H1 (cell line): ENCODE measurements around the gene CD58. TPM values are rescaled to one million over a fixed set of nuclear protein-coding genes. Genes with fewer than 3 reads are reported as not detected.

Experiments
- CTCF ChIA-PET: fragments of 300-600 bp; sonication (Branson Sonifier 250); formaldehyde crosslinking; loops from one replicate; lab custom pipeline; 2021; ENCODE audit not compliant: partially characterized antibody; lab: Charles Lee
- POLR2A ChIA-PET: fragments of 300-600 bp; sonication (Branson Sonifier 250); formaldehyde crosslinking; loops from one replicate; lab custom pipeline; 2021; ENCODE audit warnings: inconsistent platforms; ENCODE audit not compliant: partially characterized antibody; lab: Charles Lee
- DNase-seq, 2 experiments: peaks; one replicate each; pipeline versions ENCODE4 v3.0.0 to v3.0.0-alpha.2; 2010 to 2022; ENCODE audit warnings: low spot score in 2 of 2, low read depth in 1 of 2, mixed read lengths in 1 of 2
- FAIRE-seq: peaks from 2 replicates; lab custom pipeline; 2011; peaks lifted over from hg19 to GRCh38; lab: Jason Lieb, UNC
- H2AFZ ChIP-seq: 2 replicates; pipeline ENCODE4 v1.8.1; 2012; ENCODE audit warnings: low read length, inconsistent platforms
- H2AK5ac ChIP-seq: 2 replicates; pipeline ENCODE4 v1.6.1; 2013; ENCODE audit warnings: low read depth, low read length
- H2BK120ac ChIP-seq: replicated peaks from 2 replicates; pipeline ENCODE3; 2013; ENCODE audit warnings: low read depth, low read length, inconsistent platforms
- H2BK12ac ChIP-seq: 2 replicates; pipeline ENCODE4 v1.6.1; 2013; ENCODE audit warnings: low read depth, low read length
- H2BK15ac ChIP-seq: 2 replicates; pipeline ENCODE4 v1.6.1; 2013; ENCODE audit warnings: low read length
- H2BK20ac ChIP-seq: 2 replicates; pipeline ENCODE4 v1.6.1; 2013; ENCODE audit warnings: low read length
- H2BK5ac ChIP-seq: 2 replicates; pipeline ENCODE4 v1.6.1; 2013; ENCODE audit warnings: low read depth, low read length
- H3K14ac ChIP-seq: 2 replicates; pipeline ENCODE4 v1.6.1; 2013; ENCODE audit warnings: inconsistent platforms; ENCODE audit not compliant: insufficient read length
- H3K18ac ChIP-seq: 2 replicates; pipeline ENCODE4 v1.6.1; 2013; ENCODE audit warnings: low read length; ENCODE audit errors: extremely low read depth
- H3K23ac ChIP-seq: 2 replicates; pipeline ENCODE4 v1.6.1; 2013; ENCODE audit warnings: inconsistent platforms; ENCODE audit not compliant: insufficient read length
- H3K23me2 ChIP-seq: 2 replicates; pipeline ENCODE4 v1.6.1; 2013; ENCODE audit warnings: low read depth, low read length
- H3K27ac ChIP-seq: 2 replicates; pipeline ENCODE4 v1.6.1; 2011; ENCODE audit warnings: low read depth, low read length, inconsistent platforms
- H3K27me3 ChIP-seq, 4 experiments: replicated peaks in 1 of 4; 1 replicate in 1 of 4; 2 replicates in 3 of 4; pipeline versions ENCODE4 v1.6.1 to v1.8.1; 2011 to 2013; ENCODE audit warnings: low read length in 3 of 4, mild to moderate bottlenecking in 3 of 4, inconsistent platforms in 2 of 4, mixed read lengths in 2 of 4, moderate library complexity in 1 of 4; ENCODE audit not compliant: control insufficient read depth in 3 of 4, insufficient read depth in 3 of 4; ENCODE audit errors: extremely low read depth in 1 of 4
- H3K36me3 ChIP-seq, 4 experiments: 2 replicates each; pipeline versions ENCODE4 v1.6.1 to v1.8.1; 2011 to 2013; ENCODE audit warnings: mild to moderate bottlenecking in 4 of 4, low read length in 3 of 4, moderate library complexity in 2 of 4, control low read depth in 1 of 4, inconsistent platforms in 1 of 4; ENCODE audit not compliant: insufficient read depth in 4 of 4, control insufficient read depth in 2 of 4
- H3K4ac ChIP-seq: replicated peaks from 2 replicates; pipeline ENCODE3; 2013; ENCODE audit warnings: low read length, low read depth, mixed read lengths, inconsistent platforms; ENCODE audit not compliant: insufficient read length
- H3K4me1 ChIP-seq, 4 experiments: replicated peaks in 1 of 4; 1 replicate in 1 of 4; 2 replicates in 3 of 4; pipeline versions ENCODE4 v1.6.1 to v1.8.1; 2011 to 2013; ENCODE audit warnings: low read length in 3 of 4, inconsistent platforms in 2 of 4, mixed read lengths in 1 of 4; ENCODE audit not compliant: insufficient read depth in 4 of 4, control insufficient read depth in 3 of 4
- H3K4me2 ChIP-seq, 2 experiments: 2 replicates each; pipeline versions ENCODE4 v1.6.1 to v1.8.1; 2011 to 2013; ENCODE audit warnings: low read depth in 2 of 2, low read length in 2 of 2, control low read depth in 1 of 2, inconsistent platforms in 1 of 2, mild to moderate bottlenecking in 1 of 2; ENCODE audit not compliant: insufficient read depth in 1 of 2
- H3K4me3 ChIP-seq, 4 experiments: fragments of 200-600, 300-600 bp in 1 of 4; sonication (generic), shearing (Covaris generic), sonication (Bioruptor Twin) in 1 of 4; 2 replicates each; pipeline versions ENCODE4 v1.5.1 to v1.8.1; 2011 to 2016; ENCODE audit warnings: low read length in 4 of 4, low read depth in 3 of 4, control low read depth in 2 of 4, inconsistent platforms in 2 of 4, mild to moderate bottlenecking in 2 of 4, mixed read lengths in 1 of 4, moderate library complexity in 1 of 4; ENCODE audit not compliant: insufficient read depth in 2 of 4; ENCODE audit errors: extremely low read depth in 1 of 4
- H3K56ac ChIP-seq: replicated peaks from 2 replicates; pipeline ENCODE3; 2013; ENCODE audit warnings: low read depth, mild to moderate bottlenecking, mixed read lengths, low read length, inconsistent platforms; ENCODE audit not compliant: insufficient read length
- H3K79me1 ChIP-seq: 2 replicates; pipeline ENCODE4 v1.6.1; 2013; ENCODE audit warnings: low read depth, low read length, control low read depth
- H3K79me2 ChIP-seq, 2 experiments: 2 replicates each; pipeline versions ENCODE4 v1.6.1 to v1.8.1; 2012 to 2013; ENCODE audit warnings: low read length in 2 of 2, mild to moderate bottlenecking in 2 of 2, inconsistent platforms in 1 of 2; ENCODE audit not compliant: insufficient read depth in 2 of 2, control insufficient read depth in 1 of 2
- H3K9ac ChIP-seq, 4 experiments: replicated peaks in 1 of 4; 1 replicate in 1 of 4; 2 replicates in 3 of 4; pipeline versions ENCODE4 v1.6.1 to v1.8.1; 2011 to 2013; ENCODE audit warnings: low read depth in 3 of 4, low read length in 3 of 4, control low read depth in 2 of 4, mild to moderate bottlenecking in 2 of 4, moderate library complexity in 2 of 4, inconsistent platforms in 1 of 4; ENCODE audit errors: extremely low read depth in 1 of 4
- H3K9me3 ChIP-seq, 2 experiments: 2 replicates each; pipeline versions ENCODE4 v1.6.1 to v1.8.1; 2012 to 2013; ENCODE audit warnings: mild to moderate bottlenecking in 2 of 2, moderate library complexity in 2 of 2, control low read depth in 1 of 2, inconsistent platforms in 1 of 2, low read depth in 1 of 2, low read length in 1 of 2, mixed read lengths in 1 of 2; ENCODE audit not compliant: insufficient read depth in 2 of 2
- H4K20me1 ChIP-seq, 2 experiments: replicated peaks in 1 of 2; 2 replicates each; pipeline versions ENCODE3 to v1.8.1; 2011 to 2013; ENCODE audit warnings: inconsistent platforms in 2 of 2, low read length in 2 of 2, mild to moderate bottlenecking in 1 of 2; ENCODE audit not compliant: insufficient read depth in 2 of 2, control insufficient read depth in 1 of 2
- H4K5ac ChIP-seq: 2 replicates; pipeline ENCODE4 v1.6.1; 2013; ENCODE audit warnings: low read length, low read depth, mixed read lengths, inconsistent platforms; ENCODE audit not compliant: insufficient read length
- H4K8ac ChIP-seq: 2 replicates; pipeline ENCODE4 v1.8.0; 2013; ENCODE audit warnings: mild to moderate bottlenecking, moderate library complexity, low read length, inconsistent platforms; ENCODE audit not compliant: insufficient read depth; ENCODE audit errors: extremely low read depth
- H4K91ac ChIP-seq: replicated peaks from 2 replicates; pipeline ENCODE3; 2013; ENCODE audit warnings: low read length, mixed read lengths, inconsistent platforms; ENCODE audit not compliant: insufficient read length
- BACH1 ChIP-seq: IDR thresholded peaks from 2 replicates; pipeline ENCODE4 v1.6.1; 2012; ENCODE audit warnings: low read length, improper control_type of control experiment
- CBX8 ChIP-seq: fragments of 300-800, 300-1000 bp; sonication (generic); IDR thresholded peaks from 2 replicates; pipeline ENCODE4 v1.7.1; 2016; ENCODE audit warnings: low read depth, low read length, borderline replicate concordance
- TCF12 ChIP-seq: IDR thresholded peaks from 2 replicates; pipeline ENCODE4 v1.6.1; 2011; ENCODE audit warnings: low read depth, mild to moderate bottlenecking, low read length
- WGBS, 2 experiments: shearing (Covaris generic) in 1 of 2; methylation state at CpG; one replicate each; pipeline versions ENCODE4 v1.1.6 to v1.1.7; 2013 to 2015; ENCODE audit warnings: low lambda C conversion rate in 2 of 2, mixed read lengths in 2 of 2, inconsistent platforms in 1 of 2, low coverage in 1 of 2, missing lambda C conversion rate in 1 of 2; ENCODE audit not compliant: insufficient replicate concordance in 2 of 2, insufficient coverage in 1 of 2, insufficient read length in 1 of 2; ENCODE audit errors: extremely low coverage in 1 of 2, missing lambda C conversion rate in 1 of 2; 5-methylcytosine and 5-hydroxymethylcytosine counted together
- polyA plus RNA-seq, 7 experiments: library from polyadenylated mRNA; depleted of rRNA in 3 of 7; stranded (reverse) in 5 of 7; unstranded in 2 of 7; fragments of >200 nt in 5 of 7; fragments of 200-250 nt in 2 of 7; gene quantifications; 1 replicate in 5 of 7; 2 replicates in 1 of 7; 4 replicates in 1 of 7; pipeline versions ENCODE4 v1.2.1 to v1.2.3, GENCODE V29; 2011 to 2013; ENCODE audit warnings: missing spikeins in 2 of 7, mixed read lengths in 2 of 7
- total RNA-seq: library from RNA; stranded (reverse); fragmentation: NEBNext Ultra II Directional; extraction: Animal tissue kit (Norgen Biotek cat#: 25700); gene quantifications from 2 replicates; pipeline ENCODE4 v1.2.1, GENCODE V29; 2021

CD58 gene
- total and polyA plus RNA-seq, 2 of the 8 experiments (the other 6 are each of a cell fraction or from before 2014, with no cell fraction given): 5.3 to 5.5 TPM

DNA sequence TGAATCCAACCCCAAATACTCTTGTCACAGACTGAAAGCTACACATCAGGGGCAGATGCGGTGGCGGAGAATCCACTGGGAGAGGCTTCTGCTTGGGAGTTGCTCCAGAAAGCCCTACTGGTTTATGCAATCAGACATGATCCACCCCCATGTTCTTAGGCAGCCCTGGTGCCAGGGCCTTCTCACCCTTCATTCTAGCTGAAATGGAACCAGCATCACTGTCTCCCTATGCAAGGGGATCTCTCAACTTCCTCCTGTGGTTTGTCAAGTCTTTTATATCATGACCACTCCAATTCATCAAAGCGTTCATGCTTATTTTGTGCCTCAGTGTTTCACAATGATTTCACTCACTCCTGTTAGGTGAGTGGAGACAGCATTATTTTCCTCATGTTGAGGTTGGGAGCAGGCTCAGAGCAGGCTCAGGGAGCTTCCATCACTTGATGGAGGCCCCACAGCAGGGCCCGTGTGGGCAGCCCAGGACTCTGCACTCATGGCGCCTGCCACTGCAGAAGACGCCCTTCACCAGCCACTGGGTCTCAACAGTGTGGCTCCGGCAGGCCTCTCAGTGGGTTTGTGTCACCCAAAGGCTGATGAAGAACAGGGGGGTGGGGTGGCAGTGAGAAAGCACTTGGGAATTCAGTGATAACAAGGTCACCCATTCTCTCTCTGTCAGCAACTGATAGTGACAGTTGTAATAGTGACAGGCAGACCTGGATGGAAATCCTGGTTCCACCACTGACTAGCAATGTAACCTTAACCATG, 67.1 kb downstream of the CD58 start:
- DNase-seq (no peak), FAIRE-seq (no peak)
- Histone ChIP-seq H4K5ac (no peak overlapping the region), H2BK20ac (no peak overlapping the region), H3K79me2 (no peaks in the 10 kb centered on the region), H3K27me3 (no peaks in the 10 kb centered on the region), H4K91ac (no peak overlapping the region), H2AK5ac (no peak overlapping the region), H2BK120ac (no peak overlapping the region), H4K20me1 (no peaks in the 10 kb centered on the region), H3K18ac (no peak overlapping the region), H3K4me3 (no peak overlapping the region), H3K14ac (no peak overlapping the region), H3K9me3 (no peaks in the 10 kb centered on the region), H2BK12ac (no peak overlapping the region), H3K4me2 (no peak overlapping the region), H3K23ac (no peak overlapping the region), H3K79me1 (no peaks in the 10 kb centered on the region), H3K9ac (no peak overlapping the region), H2AFZ (no peak overlapping the region), H3K36me3 (no peaks in the 10 kb centered on the region), H3K4ac (no peak overlapping the region), H4K8ac (no peak overlapping the region), H3K23me2 (no peaks in the 10 kb centered on the region), H3K4me1 (peaks cover 0 to 5% (median 0%) of the 10 kb centered on the region in 4 experiments; a peak in 1 of 7 replicates), H2BK15ac (no peak overlapping the region), H3K56ac (no peak overlapping the region), H3K27ac (no peak overlapping the region), H2BK5ac (no peak overlapping the region)
- POLR2A ChIA-PET: no interaction called here
- no peak for TF ChIP-seq TCF12
- TF ChIP-seq CBX8: no peak
- no peak for TF ChIP-seq BACH1
- CTCF ChIA-PET: interaction anchor here (1.1 to 3.2 kb wide), 5 partner anchors 19 to 506 kb away, joined by 3 to 14 read pairs (median 4); no protein-coding TSS in a partner anchor
- WGBS, 2 experiments: 94% methylated on average over 7 of the region's 7 CpGs; no CpG with 5 or more reads in 1 of the 2 experiments
